ENCODE data around the gene NUP210L. TPM values are rescaled to one million over a fixed set of nuclear protein-coding genes. Genes with fewer than 3 reads are reported as not detected.
A peak's percentile ranks its signal among the peaks of the same experiment; 100 is the strongest.
"Not testable (repeated sequence)": the region's sequence is repeated elsewhere in the genome, so short reads cannot be mapped to it uniquely, and the experiment has no call there.

Gene NUP210L
- total RNA-seq, 1 donor from 2014 or later = 0.18 TPM

GRCh38 chr1:153979091-153979490 lies 175.8 kb downstream of the NUP210L start:
- intact Hi-C loops (cut with DNase I); ATAC-seq; DNase-seq (ENCODE audit: low spot score): not testable (repeated sequence)

- DNase-seq (ENCODE audit: low spot score) (no peak), ATAC-seq (no peak)
- intact Hi-C loops (cut with DNase I) = no loop called here
Measured at GRCh38 chr1:153978274-153978909, 176.5 kb downstream of the NUP210L start.

- intact Hi-C loops (cut with DNase I) = no loop called here
- DNase-seq (ENCODE audit: low spot score) (peak; percentile 93), ATAC-seq (peak; percentile 97)
Measured at GRCh38 chr1:153977250-153978240, 177.3 kb downstream of the NUP210L start, which contains the start of gene JTB. Gene JTB (minus strand): TSS chr1:153977674. CDS start chr1:153977252, 422 bp downstream.

GRCh38 chr1:153976819-153977249 lies 178.0 kb downstream of the NUP210L start:
- DNase-seq (ENCODE audit: low spot score) (no peak), ATAC-seq (no peak)
- intact Hi-C loops (cut with DNase I) = no loop called here

- DNase-seq (ENCODE audit: low spot score) (no peak), ATAC-seq (no peak)
- intact Hi-C loops (cut with DNase I) = no loop called here
Measured at GRCh38 chr1:153973525-153973924, 181.3 kb downstream of the NUP210L start.

GRCh38 chr1:153973071-153973470 lies 181.8 kb downstream of the NUP210L start:
- ATAC-seq (no peak), DNase-seq (ENCODE audit: low spot score) (no peak)
- intact Hi-C loops (cut with DNase I) = no loop called here

- no peak for DNase-seq (ENCODE audit: low spot score)
- ATAC-seq = no peak
- intact Hi-C loops (cut with DNase I) = no loop called here
Measured at GRCh38 chr1:153970346-153970745, 184.5 kb downstream of the NUP210L start.

GRCh38 chr1:153968972-153969371 lies 185.9 kb downstream of the NUP210L start:
- intact Hi-C loops (cut with DNase I) = no loop called here
- DNase-seq (ENCODE audit: low spot score) (no peak), ATAC-seq (no peak)

- intact Hi-C loops (cut with DNase I) = no loop called here
- DNase-seq (ENCODE audit: low spot score) = no peak
- ATAC-seq = no peak
Measured at GRCh38 chr1:153968408-153968807, 186.5 kb downstream of the NUP210L start.

- intact Hi-C loops (cut with DNase I) = no loop called here
Measured at GRCh38 chr1:153968000-153968363, 186.9 kb downstream of the NUP210L start.

GRCh38 chr1:153967107-153967999 lies 187.5 kb downstream of the NUP210L start, which contains the start of gene CREB3L4:
Gene CREB3L4 (plus strand): TSS chr1:153967902. CDS start chr1:153968526, 624 bp downstream.
- intact Hi-C loops (cut with DNase I) = no loop called here
- peak; percentile 93 for DNase-seq (ENCODE audit: low spot score)
- peak; percentile 93 for ATAC-seq

More at GRCh38 chr1:153968000-153968363, 186.9 kb downstream of the NUP210L start:
- ATAC-seq (no peak), DNase-seq (ENCODE audit: low spot score) (no peak)

- no peak for ATAC-seq
- peak; percentile 68 for DNase-seq (ENCODE audit: low spot score)
- intact Hi-C loops (cut with DNase I) = no loop called here
Measured at GRCh38 chr1:153963850-153964331, 191.0 kb downstream of the NUP210L start.

- ATAC-seq (peak; percentile 90), DNase-seq (ENCODE audit: low spot score) (peak; percentile 100)
- intact Hi-C loops (cut with DNase I) = no loop called here
Measured at GRCh38 chr1:153963030-153963849, 191.6 kb downstream of the NUP210L start, which contains the start of gene SLC39A1. Gene SLC39A1 (minus strand): TSS chr1:153963537. CDS start chr1:153962715, 822 bp downstream.

GRCh38 chr1:153962088-153963029 lies 192.5 kb downstream of the NUP210L start:
- DNase-seq (ENCODE audit: low spot score) (no peak), ATAC-seq (no peak)
- intact Hi-C loops (cut with DNase I) = no loop called here

GRCh38 chr1:153961421-153961820 lies 193.5 kb downstream of the NUP210L start:
- no peak for DNase-seq (ENCODE audit: low spot score)
- intact Hi-C loops (cut with DNase I) = no loop called here
- ATAC-seq = no peak

- intact Hi-C loops (cut with DNase I) = no loop called here
- ATAC-seq (no peak), DNase-seq (ENCODE audit: low spot score) (no peak)
Measured at GRCh38 chr1:153960206-153960605, 194.7 kb downstream of the NUP210L start.

- intact Hi-C loops (cut with DNase I) = no loop called here
- ATAC-seq (no peak), DNase-seq (ENCODE audit: low spot score) (no peak)
Measured at GRCh38 chr1:153959454-153959853, 195.4 kb downstream of the NUP210L start.

Data from sciatic nerve (tissue), 2 donors.